Keratinocyte (primary cell): ENCODE measurements around the gene THSD7B.

Experiments
- CTCF ChIP-seq, 3 experiments: IDR thresholded peaks in 1 of 3; conservative IDR thresholded peaks in 1 of 3; optimal IDR thresholded peaks in 1 of 3; 2 replicates in 2 of 3; 3 replicates in 1 of 3; pipeline versions ENCODE3 to v1.5.1; 2011; ENCODE audit warnings: low read length in 3 of 3, mild to moderate bottlenecking in 3 of 3, moderate library complexity in 2 of 3, control low read depth in 1 of 3, inconsistent platforms in 1 of 3; ENCODE audit not compliant: insufficient read depth in 2 of 3; ENCODE audit errors: extremely low read depth in 1 of 3
- EZH2 ChIP-seq: IDR thresholded peaks from one replicate; pipeline ENCODE4 v1.6.1; 2012; ENCODE audit warnings: inconsistent platforms, mild to moderate bottlenecking, low read length, moderate library complexity

GRCh38 chr2:137168552-137168951 is 403.2 kb downstream of the THSD7B start:
- TF ChIP-seq CTCF (optimal IDR thresholded peaks at IDR 0.05 in 1 of 3, IDR thresholded peaks at IDR 0.05 in 1 of 3, conservative IDR thresholded peaks at IDR 0.05 in 1 of 3; ENCODE audit: extremely low read depth in 1 of 3, insufficient read depth in 2 of 3, low read length in 3 of 3): no peak
- no peak for TF ChIP-seq EZH2
